GM12872 (cell line): ENCODE measurements around the gene ENG.

Experiments used
- CTCF ChIP-seq: IDR thresholded peaks from 3 replicates; pipeline ENCODE4 v1.5.1; 2011; ENCODE audit warnings: low read depth, mild to moderate bottlenecking, low read length, moderate library complexity; ENCODE audit not compliant: insufficient read depth

The ENG gene

GRCh38 chr9:127810378-127811187 lies 43.9 kb downstream of the ENG start:
- no peak for TF ChIP-seq CTCF

GRCh38 chr9:127809540-127810377 lies 44.7 kb downstream of the ENG start:
- TF ChIP-seq CTCF, result no peak

- no peak for TF ChIP-seq CTCF
Measured at GRCh38 chr9:127809002-127809539, 45.4 kb downstream of the ENG start.

- TF ChIP-seq CTCF, result no peak
Measured at GRCh38 chr9:127808347-127809001, 46.0 kb downstream of the ENG start.

- no peak for TF ChIP-seq CTCF
Measured at GRCh38 chr9:127806871-127807270, 47.6 kb downstream of the ENG start.

GRCh38 chr9:127805620-127806019 lies 48.8 kb downstream of the ENG start:
- TF ChIP-seq CTCF, result peak; percentile 59; the same call in 2 of the 3 replicates
